OCI-LY1 (cell line): ENCODE data around the gene ETFB.

Experiments
- H2AFZ ChIP-seq: fragments of 200-600 bp; sonication (generic), shearing (Covaris generic); 2 replicates; pipeline ENCODE4 v1.6.0; 2014; ENCODE audit warnings: antibody characterized with exemption, mild to moderate bottlenecking, low read length
- H3F3A ChIP-seq: fragments of 200-600 bp; sonication (generic), shearing (Covaris generic); 2 replicates; pipeline ENCODE4 v1.6.0; 2014; ENCODE audit warnings: mild to moderate bottlenecking, antibody characterized with exemption, low read length, moderate library complexity; ENCODE audit not compliant: insufficient read depth
- H3K27ac ChIP-seq: fragments of 200-600 bp; sonication (generic); 2 replicates; pipeline ENCODE4 v1.5.1; 2014; ENCODE audit warnings: low read length, mixed run types, mild to moderate bottlenecking, low read depth; ENCODE audit not compliant: poor library complexity, severe bottlenecking
- H3K27me3 ChIP-seq: fragments of 200-600 bp; sonication (generic); 2 replicates; pipeline ENCODE4 v1.6.0; 2014; ENCODE audit warnings: antibody characterized with exemption, mild to moderate bottlenecking, low read length, moderate library complexity; ENCODE audit not compliant: insufficient read depth
- H3K36me3 ChIP-seq: fragments of 200-600 bp; sonication (generic); 2 replicates; pipeline ENCODE4 v1.6.1; 2014; ENCODE audit warnings: mild to moderate bottlenecking, antibody characterized with exemption, low read length, moderate library complexity, mixed read lengths; ENCODE audit not compliant: insufficient read depth
- H3K4me1 ChIP-seq: fragments of 200-600 bp; sonication (generic); 2 replicates; pipeline ENCODE4 v1.5.1; 2014; ENCODE audit warnings: mild to moderate bottlenecking, low read length, moderate library complexity; ENCODE audit not compliant: insufficient read depth, severe bottlenecking
- H3K4me2 ChIP-seq: fragments of 200-600 bp; sonication (generic), shearing (Covaris generic); 2 replicates; pipeline ENCODE4 v1.6.1; 2014; ENCODE audit warnings: low read length
- H3K4me3 ChIP-seq: fragments of 200-600 bp; sonication (generic); 2 replicates; pipeline ENCODE4 v1.5.1; 2014; ENCODE audit warnings: low read length, low read depth, mild to moderate bottlenecking, mixed read lengths; ENCODE audit not compliant: poor library complexity, severe bottlenecking
- H3K79me2 ChIP-seq: fragments of 200-600 bp; shearing (Covaris generic); 2 replicates; pipeline ENCODE4 v1.6.1; 2016; ENCODE audit warnings: mixed run types, low read length, mixed read lengths; ENCODE audit not compliant: insufficient read depth
- H3K9ac ChIP-seq: fragments of 200-600 bp; sonication (generic), shearing (Covaris generic); 2 replicates; pipeline ENCODE4 v1.6.1; 2014; ENCODE audit warnings: mild to moderate bottlenecking, low read length, mixed read lengths
- H3K9me2 ChIP-seq: fragments of 200-600 bp; sonication (generic), shearing (Covaris generic); 2 replicates; pipeline ENCODE4 v1.6.1; 2014; ENCODE audit warnings: low read depth, mild to moderate bottlenecking, low read length, mixed read lengths
- H3K9me3 ChIP-seq: fragments of 200-600 bp; shearing (Covaris generic); 2 replicates; pipeline ENCODE4 v1.6.1; 2014; ENCODE audit warnings: low read length, mixed read lengths
- H4K20me1 ChIP-seq: fragments of 200-600 bp; sonication (generic), shearing (Covaris generic); 2 replicates; pipeline ENCODE4 v1.6.0; 2016; ENCODE audit warnings: mild to moderate bottlenecking, low read length; ENCODE audit not compliant: insufficient read depth
- CTCF ChIP-seq: fragments of 200-600 bp; sonication (generic), shearing (Covaris generic); IDR thresholded peaks from 2 replicates; pipeline ENCODE4 v1.5.1; 2017; ENCODE audit warnings: mild to moderate bottlenecking, antibody characterized with exemption, low read length, moderate library complexity, mixed read lengths
- EZH2 ChIP-seq: fragments of 200-600 bp; sonication (generic), shearing (Covaris generic); IDR thresholded peaks from 2 replicates; pipeline ENCODE4 v1.8.0; 2017; ENCODE audit warnings: borderline replicate concordance, mixed run types, mild to moderate bottlenecking, antibody characterized with exemption, low read length, moderate library complexity, mixed read lengths

Gene ETFB

GRCh38 chr19:51354742-51355148 is 11.4 kb downstream of the ETFB start:
- no peaks in the 10 kb centered on the region for H3K4me1 ChIP-seq
- TF ChIP-seq CTCF (no peak), EZH2 (no peak)
- no peaks in the 10 kb centered on the region for H3K27me3 ChIP-seq
- H2AFZ ChIP-seq: no peak overlapping the region
- H3K4me2 ChIP-seq: no peak overlapping the region
- H3K9me2 ChIP-seq: no peaks in the 10 kb centered on the region
- no peak overlapping the region for H3K4me3 ChIP-seq
- H3K27ac ChIP-seq: no peak overlapping the region
- no peaks in the 10 kb centered on the region for H3F3A ChIP-seq
- no peaks in the 10 kb centered on the region for H3K9me3 ChIP-seq
- no peak overlapping the region for H3K9ac ChIP-seq
- no peaks in the 10 kb centered on the region for H4K20me1 ChIP-seq
- peaks cover 36% of the 10 kb centered on the region for H3K36me3 ChIP-seq
- no peaks in the 10 kb centered on the region for H3K79me2 ChIP-seq

- H3K27me3 ChIP-seq: no peaks in the 10 kb centered on the region
- no peaks in the 10 kb centered on the region for H3K9me3 ChIP-seq
- no peaks in the 10 kb centered on the region for H3K4me1 ChIP-seq
- peaks cover 36% of the 10 kb centered on the region for H3K36me3 ChIP-seq
- no peak overlapping the region for H3K4me3 ChIP-seq
- no peak overlapping the region for H3K4me2 ChIP-seq
- no peaks in the 10 kb centered on the region for H3K79me2 ChIP-seq
- H3F3A ChIP-seq: no peaks in the 10 kb centered on the region
- no peak overlapping the region for H3K27ac ChIP-seq
- H3K9ac ChIP-seq: no peak overlapping the region
- H4K20me1 ChIP-seq: no peaks in the 10 kb centered on the region
- TF ChIP-seq CTCF (no peak), EZH2 (no peak)
- H2AFZ ChIP-seq: no peak overlapping the region
- no peaks in the 10 kb centered on the region for H3K9me2 ChIP-seq
Measured at GRCh38 chr19:51354103-51354741, 12.0 kb downstream of the ETFB start.

GRCh38 chr19:51352783-51353360 is 13.3 kb downstream of the ETFB start:
- H3K4me3 ChIP-seq: no peak overlapping the region
- no peak overlapping the region for H3K9ac ChIP-seq
- H3F3A ChIP-seq: no peaks in the 10 kb centered on the region
- H4K20me1 ChIP-seq: no peaks in the 10 kb centered on the region
- no peaks in the 10 kb centered on the region for H3K27me3 ChIP-seq
- H3K79me2 ChIP-seq: no peaks in the 10 kb centered on the region
- TF ChIP-seq EZH2 (no peak), CTCF (no peak)
- H3K9me3 ChIP-seq: no peaks in the 10 kb centered on the region
- H3K36me3 ChIP-seq: peaks cover 42% of the 10 kb centered on the region
- no peak overlapping the region for H3K27ac ChIP-seq
- H3K9me2 ChIP-seq: no peaks in the 10 kb centered on the region
- no peak overlapping the region for H2AFZ ChIP-seq
- H3K4me2 ChIP-seq: no peak overlapping the region
- H3K4me1 ChIP-seq: no peaks in the 10 kb centered on the region
